Measurements from ENCODE around the gene FAM32A.

The FAM32A gene

DNA sequence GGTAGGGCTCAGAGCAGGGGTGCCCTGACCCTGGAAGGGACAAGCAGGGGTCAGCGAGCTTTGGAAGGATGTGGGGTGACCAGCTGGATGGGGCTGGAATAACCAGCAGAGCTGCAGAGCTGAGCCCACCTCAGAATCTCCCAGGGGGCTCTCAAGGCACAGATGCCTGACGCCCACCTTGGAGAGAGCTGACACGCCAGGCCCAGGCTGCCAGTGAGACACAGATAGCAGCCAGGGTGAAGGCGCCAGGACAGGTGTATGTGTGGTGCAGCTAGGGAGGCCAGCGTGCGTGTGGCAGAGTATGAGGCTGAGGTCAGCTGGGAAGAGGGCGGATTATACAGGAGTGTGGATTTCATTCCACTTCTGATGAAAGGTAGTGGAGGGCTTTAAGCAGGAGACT is 21.4 kb downstream of the FAM32A start:
- FAIRE-seq = no peak
- no peak for DNase-seq (ENCODE audit: insufficient read length, low spot score)
- TF ChIP-seq, protein P1, sequence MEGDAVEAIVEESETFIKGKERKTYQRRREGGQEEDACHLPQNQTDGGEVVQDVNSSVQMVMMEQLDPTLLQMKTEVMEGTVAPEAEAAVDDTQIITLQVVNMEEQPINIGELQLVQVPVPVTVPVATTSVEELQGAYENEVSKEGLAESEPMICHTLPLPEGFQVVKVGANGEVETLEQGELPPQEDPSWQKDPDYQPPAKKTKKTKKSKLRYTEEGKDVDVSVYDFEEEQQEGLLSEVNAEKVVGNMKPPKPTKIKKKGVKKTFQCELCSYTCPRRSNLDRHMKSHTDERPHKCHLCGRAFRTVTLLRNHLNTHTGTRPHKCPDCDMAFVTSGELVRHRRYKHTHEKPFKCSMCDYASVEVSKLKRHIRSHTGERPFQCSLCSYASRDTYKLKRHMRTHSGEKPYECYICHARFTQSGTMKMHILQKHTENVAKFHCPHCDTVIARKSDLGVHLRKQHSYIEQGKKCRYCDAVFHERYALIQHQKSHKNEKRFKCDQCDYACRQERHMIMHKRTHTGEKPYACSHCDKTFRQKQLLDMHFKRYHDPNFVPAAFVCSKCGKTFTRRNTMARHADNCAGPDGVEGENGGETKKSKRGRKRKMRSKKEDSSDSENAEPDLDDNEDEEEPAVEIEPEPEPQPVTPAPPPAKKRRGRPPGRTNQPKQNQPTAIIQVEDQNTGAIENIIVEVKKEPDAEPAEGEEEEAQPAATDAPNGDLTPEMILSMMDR (IDR thresholded peaks at IDR 0.05; ENCODE audit: insufficient read depth, missing control alignments) = no peak

GRCh38 chr19:16207063-16207462 is 21.9 kb downstream of the FAM32A start:
- no peak for FAIRE-seq
- TF ChIP-seq, protein P1 (IDR thresholded peaks at IDR 0.05; ENCODE audit: insufficient read depth, missing control alignments) = no peak
- DNase-seq (ENCODE audit: insufficient read length, low spot score) = no peak

DNA sequence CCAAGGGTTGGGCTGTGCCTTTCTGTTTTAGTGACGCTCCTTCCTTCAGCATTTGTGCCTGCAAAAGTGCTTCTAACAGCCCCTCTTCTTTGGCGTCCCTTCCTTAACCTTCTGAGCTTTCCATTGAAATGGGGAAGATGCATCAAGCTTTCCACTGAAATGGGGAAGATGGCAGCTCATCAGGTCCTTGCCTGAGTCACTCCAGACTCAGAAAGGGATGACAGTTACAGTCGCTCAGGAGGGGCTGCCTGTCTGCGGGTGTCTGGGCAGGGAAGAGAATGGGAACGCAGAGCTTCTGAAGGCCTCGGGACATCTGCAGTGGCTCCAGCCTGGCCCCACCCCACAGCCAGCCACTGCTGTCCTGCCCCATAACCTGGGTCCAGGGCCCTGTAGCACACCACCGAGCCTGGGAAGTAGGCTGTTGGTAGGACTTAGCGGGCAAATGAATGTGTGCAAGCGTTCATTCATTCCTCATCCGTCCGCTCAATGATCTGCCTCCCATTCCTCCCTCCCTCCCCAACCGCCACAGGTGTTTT is 22.3 kb downstream of the FAM32A start:
- DNase-seq (ENCODE audit: insufficient read length, low spot score) (no peak), FAIRE-seq (no peak)
- TF ChIP-seq, protein P1 (IDR thresholded peaks at IDR 0.05; ENCODE audit: insufficient read depth, missing control alignments) = no peak

- DNase-seq (ENCODE audit: insufficient read length, low spot score) (no peak), FAIRE-seq (no peak)
- TF ChIP-seq, protein P1 (IDR thresholded peaks at IDR 0.05; ENCODE audit: insufficient read depth, missing control alignments) = no peak
Measured at GRCh38 chr19:16208064-16208759, 23.0 kb downstream of the FAM32A start.

GRCh38 chr19:16208847-16209665 is 23.8 kb downstream of the FAM32A start:
- FAIRE-seq = no peak
- no peak for DNase-seq (ENCODE audit: insufficient read length, low spot score)
- TF ChIP-seq, protein P1 (IDR thresholded peaks at IDR 0.05; ENCODE audit: insufficient read depth, missing control alignments) = no peak

GRCh38 chr19:16210168-16210567 is 25.0 kb downstream of the FAM32A start:
- DNase-seq (ENCODE audit: insufficient read length, low spot score) (no peak), FAIRE-seq (no peak)
- TF ChIP-seq, protein P1 (IDR thresholded peaks at IDR 0.05; ENCODE audit: insufficient read depth, missing control alignments) = no peak

Measured in D721Med (cell line).